HG02798 (cell line): ENCODE measurements around the gene SFI1.
"Not testable (repeated sequence)": the region's sequence is repeated elsewhere in the genome, so short reads cannot be mapped to it uniquely, and the experiment has no call there.

Source experiments
- ATAC-seq: cut with Tn5 transposase; IDR thresholded peaks from one replicate; pipeline ENCODE4 v1.9.1; 2021; ENCODE audit warnings: mild to moderate bottlenecking; ENCODE audit not compliant: unreplicated experiment, poor library complexity

Gene SFI1

DNA sequence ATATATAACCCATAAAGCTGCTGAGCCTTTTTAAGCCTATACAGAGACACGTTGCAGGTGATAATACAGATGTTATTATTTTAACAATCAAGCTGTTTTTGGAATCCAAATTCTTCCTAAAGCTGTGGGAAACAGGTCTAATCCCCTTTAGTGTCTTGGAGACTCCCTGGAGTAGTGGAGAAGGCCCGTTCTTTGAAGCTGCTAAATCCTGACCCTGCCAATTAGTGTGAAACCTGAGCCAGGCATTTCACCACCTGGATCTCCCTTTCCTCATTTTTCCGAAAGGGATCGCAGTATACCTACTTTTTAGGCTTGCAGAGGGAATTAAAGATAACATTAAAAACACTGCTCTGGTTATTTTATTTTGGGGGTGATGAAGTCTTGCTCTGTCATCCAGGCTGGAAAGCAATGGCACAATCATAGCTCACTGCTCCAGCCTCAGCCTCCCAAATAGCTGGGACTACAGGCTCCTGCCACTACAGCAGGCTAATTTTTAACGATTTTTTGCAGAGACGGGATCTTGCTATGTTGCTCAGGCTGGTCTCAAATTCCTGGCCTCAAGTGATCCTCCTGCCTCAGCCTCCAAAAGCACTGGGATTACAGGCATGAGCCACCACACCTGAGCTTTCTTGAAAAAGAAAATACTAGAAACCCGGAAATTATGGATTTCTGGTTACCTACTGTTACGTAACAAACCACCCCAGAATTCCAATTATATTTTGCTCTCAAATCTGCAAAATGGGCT is 4.9 kb upstream of the SFI1 start:
- ATAC-seq: no peak

DNA sequence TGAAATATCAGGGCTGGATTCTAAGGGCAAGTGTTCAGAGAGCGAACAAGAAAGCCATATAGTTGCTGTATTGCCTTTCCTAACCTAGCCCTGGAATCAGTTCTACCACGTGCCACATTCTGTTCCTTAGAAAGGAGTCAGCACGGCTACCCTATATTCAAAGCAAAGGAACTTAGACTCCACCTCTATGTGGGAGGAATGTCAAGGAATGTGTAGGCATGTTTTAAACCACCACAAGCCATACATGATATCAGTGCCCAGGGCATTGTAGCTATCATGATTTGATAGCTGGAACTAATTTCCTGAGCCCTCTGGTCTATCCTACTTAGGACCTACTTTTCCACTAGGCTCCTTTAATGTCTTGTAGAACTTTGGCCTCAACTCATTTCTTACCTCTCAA is 4.2 kb upstream of the SFI1 start:
- no peak for ATAC-seq

DNA sequence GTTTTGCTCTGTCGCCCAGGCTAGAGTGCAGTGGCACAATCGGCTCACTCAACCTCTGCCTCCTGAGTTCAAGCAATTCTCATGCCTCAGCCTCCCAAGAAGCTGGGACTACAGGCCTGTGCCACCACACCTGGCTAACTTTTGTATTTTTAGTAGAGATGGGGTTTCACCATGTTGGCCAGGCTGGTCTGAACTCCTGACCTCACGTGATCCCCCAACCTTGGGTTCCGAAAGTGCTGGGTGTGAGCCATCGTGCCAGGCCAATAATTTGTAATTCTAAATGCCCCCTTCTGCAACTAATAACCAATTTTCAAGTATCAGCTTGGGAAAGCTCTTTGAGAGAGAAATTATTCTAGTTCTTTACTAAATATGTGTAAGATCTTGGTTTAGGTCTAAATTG is 3.0 kb upstream of the SFI1 start:
- ATAC-seq: not testable (repeated sequence)

GRCh38 chr22:31495343-31495742 is 993 bp upstream of the SFI1 start:
- no peak for ATAC-seq

DNA sequence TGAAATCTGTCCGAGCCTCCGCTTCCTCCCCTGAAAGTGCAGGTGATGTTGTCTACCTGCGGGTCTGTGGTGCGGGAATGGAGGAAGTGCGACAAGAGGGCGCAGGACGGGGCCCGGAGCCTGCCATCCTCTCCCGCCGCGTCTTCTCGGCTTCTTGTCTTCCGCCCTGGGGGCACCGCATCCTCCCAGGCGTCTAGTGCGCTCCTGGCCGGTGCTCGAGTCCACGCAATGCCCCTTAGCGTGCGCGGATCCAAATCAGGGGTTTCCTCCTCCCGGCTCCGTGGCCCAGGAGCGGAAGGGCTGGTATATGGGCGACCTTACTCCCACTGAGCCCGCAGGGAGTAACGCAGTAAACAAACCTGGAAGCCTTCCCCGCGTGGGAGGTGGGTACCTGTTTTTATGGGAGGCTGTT is 405 bp downstream of the SFI1 start:
- ATAC-seq: peak; percentile 6

GRCh38 chr22:31497148-31497938 is 1.0 kb downstream of the SFI1 start:
- ATAC-seq: no peak

DNA sequence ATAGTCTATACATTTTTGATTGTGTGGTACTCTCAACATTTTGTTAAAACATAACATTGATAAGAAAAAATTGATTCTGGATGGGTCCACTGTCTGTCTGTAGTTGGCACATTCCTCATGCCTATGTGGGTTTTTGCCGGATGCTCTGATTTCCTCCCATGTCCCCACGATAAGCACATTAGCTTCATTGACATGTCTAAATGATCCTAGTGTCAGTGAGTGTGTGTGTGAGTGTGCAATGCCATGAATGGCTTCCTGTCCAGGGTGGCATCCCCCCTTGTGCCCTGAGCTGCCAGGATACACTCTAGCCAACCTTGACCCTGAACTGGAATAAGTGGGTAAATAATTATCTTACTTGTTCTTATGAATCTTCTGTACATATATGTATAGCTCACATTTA is 5.4 kb downstream of the SFI1 start:
- no peak for ATAC-seq

DNA sequence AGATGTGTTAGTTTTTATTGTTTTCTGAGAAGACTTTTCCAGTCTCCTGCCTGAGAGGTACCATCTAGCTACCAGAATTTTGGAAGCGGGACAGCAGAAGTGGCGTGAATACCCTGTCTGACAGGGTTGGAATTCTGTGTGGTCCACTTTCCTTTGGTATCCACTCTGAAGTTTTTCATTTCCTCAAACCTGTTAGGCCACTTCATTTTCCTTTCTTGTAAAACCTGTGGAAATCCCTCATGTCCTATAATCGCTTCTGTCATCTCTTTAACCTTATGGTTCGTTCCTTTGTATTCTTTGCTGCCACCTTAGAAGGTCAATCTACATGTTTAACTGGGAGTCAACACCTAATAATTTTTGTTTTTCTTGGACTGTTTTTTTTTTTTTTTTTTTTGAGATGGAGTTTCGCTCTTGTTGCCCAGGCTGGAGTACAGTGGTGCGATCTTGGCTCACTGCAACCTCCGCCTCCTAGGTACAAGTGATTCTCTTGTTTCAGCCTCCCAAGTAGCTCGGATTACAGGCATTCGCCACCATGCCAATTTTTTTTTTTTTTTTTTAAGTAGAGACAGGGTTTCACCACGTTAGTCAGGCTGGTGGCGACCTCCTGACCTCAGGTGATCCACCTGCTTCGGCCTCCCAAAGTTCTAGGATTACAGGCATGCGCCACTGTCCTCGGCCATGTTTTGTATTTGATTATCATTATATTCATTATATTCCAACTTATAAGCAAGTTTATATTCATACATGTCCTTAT is 7.1 kb downstream of the SFI1 start:
- ATAC-seq: no peak

DNA sequence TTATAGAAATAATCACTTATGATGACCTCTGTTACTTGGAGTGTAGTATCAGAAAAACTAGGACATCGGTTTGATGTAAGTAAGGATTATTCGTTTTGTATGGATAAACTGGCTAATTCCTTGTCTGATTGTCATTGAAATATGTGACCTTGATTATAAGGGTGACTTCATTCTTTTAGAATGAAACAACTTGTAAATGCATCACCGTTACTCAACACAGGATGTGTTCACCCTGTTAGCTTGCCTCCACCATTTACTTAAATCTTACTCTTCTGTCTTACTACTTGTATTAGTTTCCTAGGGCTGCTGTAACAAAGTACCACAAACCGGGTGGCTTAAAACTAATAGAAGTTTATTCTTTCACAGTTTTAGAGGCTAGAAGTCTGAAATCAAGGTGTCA is 7.9 kb downstream of the SFI1 start:
- no peak for ATAC-seq

DNA sequence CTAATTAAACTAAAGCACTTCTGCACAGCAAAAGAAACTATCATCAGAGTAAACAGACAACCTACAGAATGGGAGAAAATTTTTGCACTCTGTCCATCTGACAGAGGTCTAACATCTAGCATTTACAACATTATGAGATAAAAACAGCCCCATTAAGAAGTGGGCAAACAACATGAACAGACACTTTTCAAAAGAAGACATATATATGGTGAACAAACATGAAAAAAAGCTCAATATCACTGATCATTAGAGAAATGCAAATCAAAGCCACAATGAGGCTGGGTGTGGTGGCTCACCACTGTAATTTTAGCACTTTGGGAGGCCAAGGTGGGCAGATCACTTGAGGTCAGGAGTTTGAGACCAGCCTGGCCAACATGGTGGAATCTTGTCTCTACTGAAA is 11.2 kb downstream of the SFI1 start:
- ATAC-seq: not testable (repeated sequence)

- ATAC-seq: no peak
Measured at GRCh38 chr22:31508536-31508935, 12.2 kb downstream of the SFI1 start.

DNA sequence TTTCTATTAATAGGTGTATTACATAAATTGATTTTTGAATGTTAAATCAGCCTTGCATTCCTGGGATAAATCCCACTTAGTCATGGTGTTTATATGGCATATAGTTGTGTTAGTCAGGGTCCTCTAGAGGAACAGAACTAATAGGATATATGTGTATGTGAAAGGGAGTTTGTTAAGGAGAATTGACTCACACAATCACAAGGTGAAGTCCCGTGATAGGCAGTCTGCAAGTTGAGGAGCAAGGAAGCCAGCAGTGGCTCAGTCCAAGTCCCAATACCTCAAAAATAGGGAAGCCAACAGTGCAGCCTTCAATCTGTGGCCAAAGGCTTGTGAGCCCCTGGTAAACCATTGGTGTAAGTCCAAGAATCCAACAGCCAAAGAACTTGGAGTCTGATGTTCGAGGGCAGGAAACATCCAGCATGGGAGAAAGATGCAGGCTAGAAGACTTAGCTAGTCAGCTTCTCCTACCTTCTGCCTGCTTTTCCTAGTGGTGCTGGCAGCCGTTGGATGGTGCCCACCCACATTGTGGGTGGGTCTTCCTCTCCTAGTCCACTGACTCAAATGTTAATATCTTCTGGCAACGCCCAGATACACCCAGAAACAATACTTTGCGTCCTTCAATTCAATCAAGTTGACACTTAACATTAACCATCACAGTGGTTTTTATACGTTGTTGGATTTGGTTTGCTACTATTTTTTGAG is 12.9 kb downstream of the SFI1 start:
- ATAC-seq: no peak

DNA sequence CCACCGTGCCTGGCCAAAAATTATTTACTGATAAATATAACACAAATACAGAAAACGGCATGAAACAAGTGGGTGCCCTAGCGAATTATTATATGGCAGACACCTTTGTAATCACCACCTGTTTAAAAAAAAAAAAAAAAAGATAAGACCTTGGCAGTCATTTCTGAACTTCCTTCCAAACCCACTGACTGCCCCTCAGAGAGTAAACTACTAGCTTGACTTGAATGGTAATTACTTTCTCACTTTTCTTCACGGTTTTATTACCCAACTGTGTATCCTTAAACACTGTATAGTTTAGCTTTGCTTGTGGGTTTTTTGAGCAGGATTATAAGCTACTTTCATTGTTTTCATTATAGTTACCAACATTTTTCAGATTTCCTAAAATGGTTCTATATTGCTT is 23.7 kb downstream of the SFI1 start:
- ATAC-seq: no peak

DNA sequence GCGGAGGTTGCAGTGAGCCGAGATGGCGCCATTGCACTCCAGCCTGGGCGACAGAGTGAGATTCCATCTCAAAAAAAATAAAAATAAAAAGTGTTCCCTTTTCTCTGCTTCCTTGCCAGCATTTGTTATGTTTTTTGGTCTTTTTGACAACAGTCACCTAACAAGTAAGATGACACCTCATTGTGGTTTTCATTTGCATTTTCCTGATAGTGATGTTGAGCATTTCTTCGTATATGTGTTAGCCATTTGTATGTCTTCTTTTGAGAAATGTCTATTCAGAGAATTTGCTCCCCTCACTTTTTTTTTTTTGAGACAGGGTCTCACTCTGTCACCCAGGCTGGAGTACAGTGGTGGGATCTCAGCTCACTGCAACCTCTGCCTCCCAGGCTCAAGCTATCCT is 27.8 kb downstream of the SFI1 start:
- not testable (repeated sequence) for ATAC-seq

DNA sequence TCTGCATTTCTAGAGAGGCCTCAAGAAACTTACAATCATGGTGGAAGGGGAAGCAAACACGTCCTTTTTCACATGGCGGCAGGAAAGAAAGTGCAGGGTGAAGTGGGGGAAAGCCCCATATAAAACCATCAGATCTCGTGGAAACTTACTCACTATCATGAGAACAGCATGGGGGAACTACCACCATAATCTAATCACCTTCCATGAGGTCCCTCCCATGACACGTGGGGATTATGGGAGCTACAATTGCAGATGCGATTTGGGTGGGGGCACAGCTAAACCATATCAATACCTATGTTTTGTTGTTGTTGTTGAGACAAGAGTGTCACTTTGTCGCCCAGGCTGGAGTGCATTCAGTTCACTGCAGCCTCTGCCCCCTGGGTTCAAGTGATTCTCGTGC is 29.9 kb downstream of the SFI1 start:
- no peak for ATAC-seq

GRCh38 chr22:31530823-31531195 is 34.5 kb downstream of the SFI1 start:
- no peak for ATAC-seq

DNA sequence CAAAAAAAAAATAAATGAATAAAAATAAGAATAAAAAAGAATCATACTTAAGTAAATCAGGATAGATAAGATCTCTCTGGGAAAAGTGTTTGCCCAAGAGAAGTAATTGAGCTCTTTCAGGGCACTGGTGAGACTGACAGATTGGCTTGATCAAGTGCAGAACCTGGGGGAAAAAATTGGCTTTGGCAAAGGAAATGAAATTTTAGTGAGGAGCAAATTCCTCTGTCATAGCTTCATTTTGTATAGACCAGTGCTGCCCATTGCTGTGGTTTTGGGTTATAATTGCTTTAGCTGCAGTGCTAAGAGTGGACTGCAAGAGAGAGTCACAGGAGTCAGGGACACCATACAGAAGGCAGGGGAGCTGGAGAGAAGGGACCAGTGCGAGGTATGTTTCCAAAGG is 35.7 kb downstream of the SFI1 start:
- ATAC-seq: no peak

DNA sequence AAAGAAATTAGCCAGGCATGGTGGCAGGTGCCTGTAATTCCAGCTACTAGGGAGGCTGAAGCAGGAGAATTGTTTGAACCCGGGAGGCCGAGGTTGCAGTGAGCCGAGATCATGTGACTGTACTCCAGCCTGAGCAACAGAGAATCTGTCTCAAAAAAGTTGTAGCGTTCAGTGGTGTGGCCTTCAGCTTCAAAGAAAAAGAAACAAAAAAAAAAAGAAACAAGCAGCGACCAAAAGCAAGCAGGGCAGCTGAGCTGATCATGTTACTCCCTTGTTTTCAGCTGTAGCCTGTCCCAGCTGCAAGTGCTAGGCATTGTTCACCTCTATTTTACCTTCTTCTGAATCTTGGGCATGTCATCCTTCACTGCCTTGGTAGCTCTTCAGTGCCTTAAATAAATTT is 37.0 kb downstream of the SFI1 start:
- no peak for ATAC-seq

GRCh38 chr22:31537019-31537535 is 40.7 kb downstream of the SFI1 start:
- peak; percentile 58 for ATAC-seq

DNA sequence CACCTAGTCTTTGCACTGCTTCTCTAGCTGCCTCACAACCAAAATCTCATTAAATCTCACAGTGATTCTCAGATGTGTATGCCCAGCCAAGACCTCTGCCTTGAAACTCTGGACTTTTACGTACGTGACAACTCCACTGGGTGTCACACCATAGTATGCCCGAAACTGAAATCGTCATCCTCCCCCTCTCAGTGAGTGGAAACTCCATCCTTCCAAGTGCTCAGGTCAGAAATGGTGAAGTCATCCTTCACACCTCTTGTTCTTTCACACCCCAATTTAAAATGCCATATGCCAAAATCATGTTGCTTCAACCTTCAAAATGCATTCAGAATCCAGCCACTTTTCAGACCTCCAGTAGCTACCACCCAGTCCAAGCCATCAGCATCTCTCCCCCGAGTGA is 42.5 kb downstream of the SFI1 start:
- ATAC-seq: peak; percentile 61
